ENCODE results near the gene BIRC7.

The BIRC7 gene

GRCh38 chr20:63235399-63235983, at the start of gene BIRC7:
Gene BIRC7 (plus strand): TSS chr20:63235905. CDS start chr20:63236097, 192 bp downstream.
- no peak for TF ChIP-seq CTCF (IDR thresholded peaks at IDR 0.05)

GRCh38 chr20:63186084-63186483, 49.6 kb upstream of the BIRC7 start:
- TF ChIP-seq CTCF (IDR thresholded peaks at IDR 0.05) = no peak

- no peak for TF ChIP-seq CTCF (IDR thresholded peaks at IDR 0.05)
Measured at GRCh38 chr20:63186528-63187316, 49.0 kb upstream of the BIRC7 start.

GRCh38 chr20:63187338-63188158, 48.2 kb upstream of the BIRC7 start:
- no peak for TF ChIP-seq CTCF (IDR thresholded peaks at IDR 0.05)

- no peak for TF ChIP-seq CTCF (IDR thresholded peaks at IDR 0.05)
Measured at GRCh38 chr20:63188159-63188442, 47.6 kb upstream of the BIRC7 start.

- TF ChIP-seq CTCF (IDR thresholded peaks at IDR 0.05) = no peak
Measured at GRCh38 chr20:63188641-63189321, 46.9 kb upstream of the BIRC7 start.

- no peak for TF ChIP-seq CTCF (IDR thresholded peaks at IDR 0.05)
Measured at GRCh38 chr20:63189322-63189642, 46.4 kb upstream of the BIRC7 start.
